CD4-positive, alpha-beta T cell treated with Interleukin-4 for 4 hours (primary cell): ENCODE measurements around the gene WDR37.

Experiments used
- DNase-seq: peaks from one replicate; pipeline ENCODE4 v3.0.0-alpha.2; 2020

Gene WDR37

DNA sequence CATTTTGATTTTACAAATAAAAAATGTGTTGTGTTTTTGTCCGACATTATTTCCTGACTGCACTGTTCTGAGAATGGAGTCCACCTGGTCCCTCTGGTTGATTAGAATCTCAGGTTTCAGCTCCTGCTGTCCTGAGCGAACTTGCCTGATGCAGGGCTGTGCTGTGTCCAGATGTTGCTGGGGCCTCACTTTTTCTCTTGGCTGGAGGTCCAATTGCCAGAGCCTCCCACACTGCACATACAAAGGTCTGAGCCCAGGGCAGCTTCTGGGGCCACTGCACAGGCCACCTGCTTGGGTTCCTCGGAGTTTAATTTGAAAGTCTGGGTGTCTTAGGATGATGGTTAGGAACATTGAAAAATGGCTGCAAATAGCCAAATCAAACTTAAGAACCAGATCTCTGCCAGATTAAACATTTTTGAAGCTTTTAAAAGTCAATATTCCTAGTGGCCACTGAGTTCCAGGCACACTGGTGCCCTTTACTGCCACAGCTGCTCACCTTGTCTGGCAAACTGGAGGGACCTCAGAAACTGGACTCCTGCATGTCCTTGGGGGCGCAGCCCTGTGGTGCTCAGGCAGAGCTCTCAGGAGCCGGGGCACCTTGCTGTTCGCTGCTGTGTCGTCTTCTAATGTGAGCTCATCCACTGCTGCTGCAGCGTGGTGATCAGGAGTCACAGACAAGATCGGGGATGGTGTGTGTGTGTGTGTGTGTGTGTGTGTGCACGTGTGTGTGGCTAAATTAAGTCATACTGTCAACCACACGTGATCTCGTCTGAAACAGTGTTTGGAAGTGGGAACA lies 75.0 kb downstream of the WDR37 start:
- no peak for DNase-seq

DNA sequence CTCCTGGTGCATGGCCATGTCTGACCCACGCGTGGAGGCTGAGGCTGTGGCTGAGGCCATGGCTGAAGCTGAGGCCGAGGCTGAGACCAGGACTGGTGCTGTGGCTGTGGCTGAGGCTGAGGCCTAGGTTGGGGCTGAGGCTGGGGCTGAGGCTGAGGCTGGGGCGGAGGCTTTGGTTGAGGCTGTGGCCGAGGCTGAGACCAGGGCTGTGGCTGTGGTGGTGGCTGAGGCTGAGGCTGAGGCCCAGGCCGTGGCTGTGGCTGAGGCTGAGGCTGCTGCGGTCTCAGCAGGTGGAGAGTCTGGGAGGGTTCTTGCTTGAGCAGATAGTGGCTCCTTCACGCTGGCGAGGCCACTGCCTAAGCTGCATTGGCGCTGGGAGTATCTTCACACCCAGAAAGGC lies 76.4 kb downstream of the WDR37 start:
- no peak for DNase-seq

DNA sequence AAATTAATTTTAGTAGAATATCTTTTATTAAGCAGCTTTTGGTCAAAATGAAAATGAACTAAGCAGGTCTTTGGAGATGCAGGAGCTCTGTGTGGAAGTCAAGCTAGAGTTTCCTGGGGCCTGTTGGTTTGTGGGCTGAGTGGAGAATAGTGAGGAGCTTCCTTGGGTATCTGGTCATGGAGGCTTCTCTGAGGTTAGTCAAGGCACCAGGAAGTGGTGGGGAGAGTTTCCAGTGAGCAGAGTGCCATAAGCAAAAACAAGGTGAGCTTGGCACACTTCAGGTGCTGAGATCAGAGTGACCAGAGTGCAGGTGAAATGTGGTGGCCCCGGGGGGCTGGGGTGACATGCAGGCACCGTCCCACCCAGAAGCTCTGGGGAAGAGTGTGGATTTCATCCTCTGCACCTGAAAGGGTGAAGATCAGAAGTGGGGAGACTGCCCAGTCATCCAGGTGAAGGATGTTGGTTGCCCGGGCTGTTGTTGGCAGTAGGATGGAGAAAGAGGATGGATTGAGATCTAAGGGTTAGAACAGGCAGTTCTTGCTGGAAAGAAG lies 77.4 kb downstream of the WDR37 start:
- no peak for DNase-seq

DNA sequence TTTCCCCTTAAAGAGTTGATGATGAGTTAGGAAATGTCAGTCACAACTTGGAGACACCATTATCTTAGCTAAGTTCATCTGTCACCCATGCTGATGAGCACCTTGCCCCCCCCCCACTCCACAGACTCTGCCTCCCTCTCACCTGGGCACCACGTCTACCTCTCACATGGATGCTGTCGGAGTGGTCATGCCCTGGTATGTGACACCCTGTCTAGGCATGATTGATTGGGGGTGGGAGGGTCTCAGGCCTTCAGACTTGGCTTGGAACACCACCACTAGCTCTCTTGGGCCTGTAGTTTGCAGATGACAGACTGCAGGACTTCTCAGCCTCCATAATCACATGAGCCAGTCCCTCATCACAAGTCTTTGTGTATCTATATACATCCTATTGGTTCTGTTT lies 78.0 kb downstream of the WDR37 start:
- no peak for DNase-seq

DNA sequence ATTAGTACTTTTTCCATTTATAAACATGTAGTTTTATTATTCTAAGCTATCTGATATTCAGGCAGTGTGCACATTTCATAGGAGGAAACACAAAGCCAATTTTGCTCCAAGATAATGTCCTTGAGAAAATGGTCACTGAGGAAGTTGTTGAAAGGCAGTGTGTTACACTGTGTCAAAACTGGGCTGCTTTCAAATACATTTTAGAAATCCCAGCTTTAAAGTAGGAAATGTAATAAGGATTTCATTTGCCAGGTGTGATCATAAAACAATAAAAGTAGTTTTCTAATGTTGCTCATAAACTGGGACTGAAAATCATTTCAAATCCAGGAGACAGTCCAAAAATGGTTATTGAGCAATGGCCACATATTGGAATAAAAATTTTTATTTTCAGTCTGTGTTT lies 80.1 kb downstream of the WDR37 start:
- no peak for DNase-seq

DNA sequence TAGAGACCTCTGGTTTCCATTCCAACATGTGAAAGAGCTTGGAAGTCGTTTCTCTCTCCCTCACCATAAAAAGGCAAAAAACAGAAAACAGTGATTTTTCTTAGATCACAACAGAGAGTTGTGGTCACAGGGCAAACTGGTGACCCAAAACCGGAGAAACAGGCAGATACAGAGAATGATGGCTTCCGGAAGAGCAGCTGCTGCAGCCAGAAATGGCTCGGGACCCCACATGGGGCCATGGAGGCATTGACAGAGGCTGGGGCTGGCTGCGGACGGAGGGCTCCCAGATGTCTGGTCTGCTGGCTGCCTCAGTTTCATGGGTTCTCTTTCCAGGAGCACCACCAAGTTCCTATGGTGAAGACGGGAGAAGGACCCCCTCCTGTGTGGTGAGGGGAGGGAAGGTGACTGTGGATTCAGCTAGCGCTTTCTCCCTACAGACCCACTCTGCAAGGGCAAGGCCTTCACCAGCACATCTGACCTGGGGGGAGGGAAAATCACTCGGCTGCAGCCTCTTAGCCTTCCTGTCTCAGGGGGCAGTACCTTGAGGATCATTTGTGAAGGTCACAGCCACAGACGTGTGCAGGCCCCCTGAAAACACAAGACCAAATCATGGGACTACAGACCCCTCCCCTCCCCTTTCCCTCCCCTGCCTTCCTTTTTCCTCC lies 81.4 kb downstream of the WDR37 start:
- DNase-seq = no peak

DNA sequence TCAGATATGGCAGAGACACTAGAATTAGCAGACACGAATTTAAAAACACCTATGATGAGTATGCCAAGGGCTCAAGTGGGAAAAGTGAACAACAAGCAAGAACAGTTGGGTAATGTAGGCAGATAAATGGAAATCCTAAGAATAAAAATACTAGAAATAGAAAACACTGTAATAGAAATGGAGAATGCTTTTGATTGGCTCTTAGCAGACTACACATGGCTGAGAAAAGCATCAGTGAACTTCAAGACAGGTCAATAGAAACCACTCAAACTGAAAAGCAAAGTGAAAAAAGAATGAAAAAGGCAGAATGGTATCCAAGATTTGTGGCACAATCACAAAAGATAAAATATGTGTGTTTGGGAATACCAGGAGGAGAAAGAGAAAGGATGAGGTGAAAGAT lies 82.3 kb downstream of the WDR37 start:
- DNase-seq = no peak

DNA sequence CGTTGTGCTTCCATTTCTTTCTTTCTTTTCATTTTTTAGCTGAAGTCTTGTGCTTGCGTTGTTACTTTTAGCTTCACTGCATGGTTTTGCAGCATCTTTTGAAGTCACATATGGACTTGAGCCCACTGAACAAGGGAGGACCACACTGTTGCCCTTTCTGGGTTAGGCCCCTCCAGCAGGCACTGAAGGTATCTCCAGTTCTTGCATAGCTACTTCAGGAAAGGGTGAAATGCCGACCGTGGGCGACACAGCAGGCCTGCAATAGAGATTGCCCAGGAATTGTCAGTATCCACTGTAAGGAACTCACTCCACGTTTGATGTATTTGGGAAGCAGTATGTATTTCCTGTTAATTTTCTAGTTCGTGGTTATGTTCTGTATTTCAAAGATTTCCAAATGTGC lies 85.1 kb downstream of the WDR37 start:
- DNase-seq = no peak

DNA sequence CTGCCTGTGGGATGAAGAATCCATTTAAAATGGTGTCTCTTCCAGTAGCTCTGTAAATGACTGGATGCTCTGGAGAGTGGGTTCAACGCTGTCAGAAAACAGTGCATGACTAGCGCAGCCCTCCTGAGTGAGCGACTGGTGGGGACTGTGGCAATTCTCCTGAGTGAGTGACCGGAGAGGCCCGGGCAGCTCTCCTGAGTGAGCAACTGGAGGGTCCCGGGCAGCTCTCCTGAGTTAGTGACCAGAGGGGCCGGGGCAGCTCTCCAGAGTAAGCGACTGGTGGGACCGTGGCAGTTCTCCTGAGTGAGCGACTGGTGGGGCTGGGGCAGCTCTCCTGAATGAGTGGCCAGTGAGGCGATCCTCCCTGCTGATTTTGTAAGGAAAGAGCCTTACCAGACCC lies 85.5 kb downstream of the WDR37 start:
- no peak for DNase-seq

DNA sequence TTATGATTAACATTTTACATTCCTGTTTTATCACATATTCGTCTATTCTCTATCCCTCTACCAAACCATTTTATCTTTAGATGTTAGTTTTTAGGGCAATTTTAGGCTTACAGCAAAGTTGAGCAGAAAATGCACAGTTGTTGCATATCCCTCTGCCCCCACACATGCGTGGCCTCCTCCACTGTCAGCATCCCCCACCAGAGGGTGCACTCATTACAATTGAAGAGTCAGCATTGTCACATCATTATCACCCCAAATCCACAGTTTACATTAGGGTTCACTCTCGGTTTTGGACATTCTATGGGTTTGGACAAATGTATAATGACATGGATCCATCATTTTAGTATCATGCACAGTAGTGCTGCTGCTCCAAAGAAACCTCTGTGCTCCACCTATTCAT lies 86.4 kb downstream of the WDR37 start:
- peak; percentile 5 for DNase-seq

DNA sequence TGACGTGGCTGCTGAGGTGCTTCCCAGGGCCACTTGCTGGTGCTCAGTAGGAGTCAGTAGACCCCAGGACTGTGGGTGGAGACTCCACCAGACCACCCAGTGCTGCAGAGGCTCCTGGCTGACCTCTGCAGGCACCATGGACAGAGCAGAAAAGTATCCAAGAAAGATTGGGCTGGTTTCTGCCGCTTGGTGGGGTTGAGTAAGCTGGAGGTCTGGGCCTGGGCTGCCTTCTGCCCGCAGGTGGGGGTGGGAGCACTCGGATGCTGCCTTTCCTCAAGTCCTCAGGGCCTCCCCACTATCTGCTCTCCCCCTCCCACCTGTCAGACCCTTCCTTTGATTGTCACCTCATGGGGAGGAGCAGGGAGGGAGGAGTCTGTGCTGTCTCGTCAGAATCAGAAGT lies 91.6 kb downstream of the WDR37 start:
- DNase-seq = no peak

DNA sequence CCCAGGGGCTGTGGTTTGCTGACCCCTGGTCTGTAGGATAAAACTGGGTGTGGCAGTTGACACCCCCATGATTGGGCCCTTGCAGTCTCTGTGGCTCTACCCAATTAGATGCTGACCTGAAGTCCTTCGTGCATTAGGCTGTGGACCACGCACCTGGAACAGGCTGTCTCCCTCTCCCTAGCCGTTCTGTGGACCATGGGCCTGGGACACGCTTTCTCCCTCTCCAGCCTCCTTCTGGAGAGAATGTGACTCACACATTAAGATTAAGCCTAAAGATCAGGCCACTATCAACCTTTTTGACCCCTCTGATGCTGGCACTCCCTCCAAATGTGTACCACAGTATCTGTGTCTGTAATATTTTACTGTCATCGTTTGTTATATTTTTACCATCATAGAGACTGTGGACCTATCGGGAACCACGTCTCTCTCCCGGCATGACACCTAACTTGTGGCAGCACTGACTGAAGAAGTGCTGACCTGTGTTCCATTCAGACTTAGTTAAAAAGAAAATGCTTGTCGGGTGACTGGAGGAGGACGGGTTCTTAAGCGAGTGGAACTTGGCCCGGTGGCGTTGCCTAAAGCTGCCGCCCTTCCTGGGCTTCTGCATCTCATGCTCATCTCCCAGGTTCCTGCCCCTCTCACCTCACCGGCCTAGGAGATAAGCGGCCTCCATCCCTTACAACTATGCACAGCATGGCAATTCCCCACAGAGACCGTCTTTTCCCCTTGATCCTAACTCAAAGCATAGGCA lies 92.8 kb downstream of the WDR37 start:
- DNase-seq = no peak

DNA sequence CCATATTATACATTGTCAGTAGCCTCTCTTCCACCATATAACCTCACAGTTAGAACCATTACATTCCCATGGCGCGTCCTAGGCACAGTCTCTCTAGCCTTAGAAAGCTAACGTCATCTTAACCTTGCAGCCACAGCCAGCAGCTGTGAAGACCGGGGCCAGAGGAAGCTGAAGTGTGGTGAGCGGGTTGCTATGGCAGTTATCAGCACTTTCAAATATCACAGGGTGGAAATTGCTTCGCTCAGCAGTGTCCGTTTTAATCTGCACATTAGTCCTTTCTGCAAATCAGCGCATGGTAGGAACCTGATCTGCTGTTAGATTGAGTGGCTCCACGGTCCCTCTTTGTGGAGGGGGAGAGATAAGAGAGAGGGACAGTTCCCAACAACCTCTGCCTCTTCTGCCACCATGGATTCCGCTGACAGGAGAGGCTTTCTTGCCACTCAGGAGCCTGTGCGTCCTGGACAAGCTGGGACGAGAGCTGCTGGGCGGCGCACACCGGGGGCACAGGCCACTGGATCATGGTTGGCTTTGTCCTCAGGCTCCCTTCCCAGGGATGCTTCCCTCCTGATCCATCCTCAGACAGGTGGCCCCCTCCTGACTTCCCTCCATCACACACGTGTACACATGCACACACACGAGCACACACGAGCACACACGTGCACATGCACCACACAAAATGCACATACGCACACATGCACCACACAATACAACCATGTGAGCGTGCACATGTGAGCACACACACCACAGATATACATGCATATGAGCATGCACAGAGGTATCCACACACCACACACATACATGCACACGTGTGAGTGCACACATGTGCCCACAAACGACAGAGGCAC lies 93.8 kb downstream of the WDR37 start:
- DNase-seq = peak; percentile 39

DNA sequence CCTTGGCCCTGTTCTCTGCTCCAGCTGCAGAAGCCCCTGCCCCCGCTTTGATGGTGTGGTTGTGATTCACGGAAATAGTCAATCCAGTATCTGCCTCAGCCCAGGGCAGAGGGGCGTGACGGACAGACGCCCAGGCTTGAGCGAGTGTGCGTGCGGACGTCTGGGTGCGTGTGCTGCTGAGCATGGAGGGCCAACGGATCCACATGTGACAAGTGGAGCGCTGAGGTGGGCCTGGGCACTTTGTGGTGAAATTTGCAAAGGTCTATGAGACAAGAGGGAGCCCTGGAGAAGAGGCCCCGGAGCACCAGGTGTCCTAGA lies 94.4 kb downstream of the WDR37 start:
- no peak for DNase-seq

DNA sequence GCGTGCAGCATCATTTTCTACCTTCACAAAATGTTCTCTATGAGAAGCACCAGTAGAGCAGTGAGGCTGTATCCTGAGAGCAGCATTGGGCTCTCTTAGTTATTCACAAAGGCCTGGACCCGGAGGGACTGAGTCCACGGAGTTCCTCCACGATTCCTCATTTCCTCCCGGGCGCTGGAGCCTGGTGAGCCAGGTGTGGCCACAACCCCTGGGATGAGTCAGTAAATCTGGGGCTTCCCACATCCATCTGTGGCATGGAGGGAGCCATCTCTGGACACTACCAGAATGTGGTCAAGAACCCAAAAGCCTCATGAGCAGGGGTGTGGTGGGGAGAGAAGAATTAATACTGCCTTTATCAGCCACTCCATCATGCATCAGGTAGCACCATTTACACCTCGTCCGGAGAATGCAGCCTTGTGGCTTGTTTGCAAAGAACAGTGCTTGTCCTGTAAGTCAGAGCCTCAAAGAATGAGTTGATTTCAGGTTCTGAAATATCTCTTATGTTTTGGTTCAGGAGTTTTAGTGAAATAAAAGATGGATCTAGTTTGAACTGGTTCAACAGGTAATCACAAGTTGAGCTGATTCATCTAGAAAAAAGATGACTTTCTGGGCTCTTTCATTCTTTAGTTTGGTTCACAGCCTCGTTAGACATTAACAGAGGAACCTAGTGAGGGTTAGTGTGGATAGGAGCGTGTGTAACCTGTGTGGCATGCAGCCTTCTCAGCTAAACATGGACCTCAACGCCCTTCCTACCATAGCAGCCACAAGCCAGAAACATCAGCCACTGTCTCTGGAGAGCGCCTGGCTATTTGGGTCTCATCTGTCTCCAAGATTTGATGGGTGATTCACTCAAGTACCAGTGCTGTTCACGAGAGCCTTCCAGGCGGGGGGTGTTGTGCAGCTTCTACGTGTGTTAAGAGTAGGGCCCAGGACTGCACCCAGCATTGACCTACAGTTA lies 95.2 kb downstream of the WDR37 start:
- no peak for DNase-seq

DNA sequence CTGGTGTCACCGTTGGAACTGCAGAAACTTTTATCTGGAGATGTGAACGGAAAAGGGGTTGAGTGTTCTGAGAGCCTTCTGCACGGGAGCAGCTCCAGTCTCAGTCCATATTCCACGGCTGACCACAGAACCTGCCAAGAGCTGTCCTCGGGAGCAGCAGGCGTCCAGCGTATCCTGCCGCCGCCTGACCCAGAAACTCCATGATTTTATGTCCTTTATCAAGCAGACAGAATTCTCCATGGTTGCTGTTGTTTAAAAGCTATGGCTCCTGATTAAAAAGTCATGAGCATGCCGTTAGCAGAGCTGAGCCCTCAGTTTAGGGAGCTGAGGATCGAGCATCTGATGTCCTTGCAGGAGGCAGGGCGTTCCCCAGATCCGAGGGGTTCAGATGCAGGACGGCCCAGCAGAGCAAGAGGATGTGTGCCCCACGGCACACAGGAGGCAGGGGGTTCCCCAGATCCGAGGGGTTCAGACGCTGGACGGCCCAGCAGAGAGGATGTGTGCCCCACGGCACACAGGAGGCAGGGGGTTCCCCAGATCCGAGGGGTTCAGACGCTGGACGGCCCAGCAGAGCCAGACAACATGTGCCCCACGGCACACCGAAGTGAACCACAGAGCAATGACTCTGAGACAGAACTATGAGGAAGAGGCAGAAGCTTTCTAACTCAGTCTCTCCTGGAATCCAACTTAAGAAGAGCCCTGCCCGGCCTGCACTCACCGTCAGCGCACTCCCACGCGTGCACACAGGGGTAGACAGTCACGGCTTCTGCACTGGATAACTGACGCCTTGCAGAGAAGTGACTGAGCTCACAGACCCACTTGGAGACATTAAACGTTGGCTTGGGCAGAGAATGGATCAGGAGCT lies 96.4 kb downstream of the WDR37 start:
- no peak for DNase-seq

DNA sequence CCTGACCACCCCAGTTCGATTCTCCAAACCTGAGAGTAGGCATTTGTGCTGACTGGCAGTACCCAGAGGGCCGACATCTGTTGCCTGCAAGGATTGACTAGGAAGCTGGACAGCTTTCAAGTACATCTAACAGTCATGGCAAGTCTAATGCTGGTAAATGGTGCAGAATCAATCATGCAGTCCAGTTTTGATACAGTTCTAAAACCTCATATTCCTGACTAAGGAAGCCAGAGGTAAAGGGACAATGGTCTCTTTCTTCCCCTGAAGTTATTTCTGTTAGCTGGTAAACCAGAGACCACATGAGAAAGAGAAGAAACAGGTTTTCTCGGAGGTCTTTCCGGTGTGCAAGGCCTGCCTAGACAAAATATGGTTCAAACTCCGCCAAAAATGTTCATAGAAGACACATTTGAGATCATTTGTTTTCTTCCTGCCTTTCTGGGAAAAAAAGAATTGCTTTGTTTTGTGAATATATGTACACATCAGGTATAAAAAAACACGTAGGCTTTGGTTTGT lies 97.1 kb downstream of the WDR37 start:
- DNase-seq = no peak

DNA sequence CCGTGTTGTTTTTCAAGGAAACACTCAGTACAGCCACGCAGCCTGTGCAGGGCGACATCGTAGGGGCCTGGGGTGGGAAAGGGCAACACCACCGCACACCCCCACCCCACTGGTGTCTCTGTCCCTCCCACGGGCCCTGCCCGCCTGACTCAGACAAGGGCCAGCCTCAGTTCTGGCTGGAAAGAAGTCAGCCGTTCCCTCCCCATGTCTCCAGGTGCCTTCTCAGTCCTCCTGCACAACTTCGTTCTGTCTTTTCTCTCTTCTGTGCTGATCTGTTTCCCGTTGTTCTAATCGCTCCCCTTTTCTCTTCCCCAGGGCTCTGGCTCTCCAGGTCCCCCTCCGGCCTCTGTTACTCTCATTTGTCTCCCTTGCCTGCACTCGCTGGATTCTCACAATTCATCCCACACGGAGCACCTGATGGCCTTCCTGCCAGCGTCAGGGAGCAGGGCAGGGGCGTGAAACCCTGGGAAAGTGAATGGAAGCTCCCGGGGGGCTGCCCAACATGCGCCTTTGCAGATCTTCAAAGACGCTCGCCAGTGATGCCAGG lies 97.7 kb downstream of the WDR37 start:
- no peak for DNase-seq

DNA sequence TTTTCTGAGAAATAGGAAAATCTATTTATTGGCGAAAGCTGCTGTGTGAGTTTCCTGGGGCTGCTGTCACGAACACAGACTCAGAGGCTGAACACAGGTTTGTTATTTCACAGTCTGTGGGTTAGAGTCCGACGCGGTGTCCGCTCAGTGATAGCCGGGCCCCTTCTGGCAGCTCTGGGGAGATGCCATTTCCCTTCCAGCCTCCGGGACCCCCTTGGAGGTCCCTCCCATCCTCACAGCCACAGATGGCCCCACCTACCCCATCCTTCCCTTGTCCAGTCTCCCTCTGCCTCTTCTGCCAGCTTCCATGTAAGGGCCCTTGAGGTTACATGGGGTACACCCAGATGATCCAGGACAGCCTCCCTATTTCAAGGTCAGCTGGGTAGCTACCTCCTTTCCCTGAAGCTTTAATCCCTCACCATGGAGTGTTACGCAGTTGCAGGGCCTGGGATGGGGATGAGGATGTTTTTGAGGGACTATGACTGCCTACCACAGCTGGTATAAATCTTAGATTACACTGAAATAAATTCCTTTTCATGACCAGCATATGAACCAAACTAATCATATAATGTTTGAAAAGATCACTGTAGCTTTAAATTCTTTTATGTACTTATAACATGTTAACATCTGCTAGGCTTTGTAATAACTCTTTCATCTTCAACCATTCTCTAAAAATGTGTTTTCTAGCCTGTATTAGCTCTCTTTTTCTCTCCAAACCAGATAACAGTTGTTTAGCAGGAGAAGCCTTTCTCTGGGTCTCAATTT lies 98.5 kb downstream of the WDR37 start:
- no peak for DNase-seq
